GM19468 (cell line): ENCODE data around the gene SIM2.

Experiments used
- ATAC-seq: cut with Tn5 transposase; IDR thresholded peaks from one replicate; pipeline ENCODE4 v1.9.1; 2021; ENCODE audit warnings: mild to moderate bottlenecking, moderate library complexity, moderate number of reproducible peaks; ENCODE audit not compliant: unreplicated experiment; ENCODE audit errors: extremely low read depth

Gene SIM2

GRCh38 chr21:36785615-36786014 lies 86.7 kb downstream of the SIM2 start:
- no peak for ATAC-seq

DNA sequence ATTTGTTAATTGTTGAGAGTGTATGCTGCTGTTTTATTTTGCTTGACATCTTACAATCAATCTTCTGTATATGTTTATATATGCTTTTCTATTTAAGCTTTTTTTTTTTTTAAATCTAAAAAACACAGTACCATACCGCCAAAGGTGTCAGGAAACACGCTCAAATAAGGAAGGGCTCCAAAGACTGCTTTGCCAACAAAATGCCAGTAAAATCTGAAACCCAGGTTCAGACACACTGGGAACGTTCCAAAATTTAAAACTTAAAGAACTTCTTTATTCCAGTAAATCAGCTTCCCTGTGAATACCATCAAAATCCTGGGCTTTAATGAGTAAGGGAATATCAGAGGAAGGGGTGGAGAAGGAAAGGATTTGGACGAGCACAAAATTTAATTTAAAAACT lies 87.3 kb downstream of the SIM2 start:
- ATAC-seq: no peak

DNA sequence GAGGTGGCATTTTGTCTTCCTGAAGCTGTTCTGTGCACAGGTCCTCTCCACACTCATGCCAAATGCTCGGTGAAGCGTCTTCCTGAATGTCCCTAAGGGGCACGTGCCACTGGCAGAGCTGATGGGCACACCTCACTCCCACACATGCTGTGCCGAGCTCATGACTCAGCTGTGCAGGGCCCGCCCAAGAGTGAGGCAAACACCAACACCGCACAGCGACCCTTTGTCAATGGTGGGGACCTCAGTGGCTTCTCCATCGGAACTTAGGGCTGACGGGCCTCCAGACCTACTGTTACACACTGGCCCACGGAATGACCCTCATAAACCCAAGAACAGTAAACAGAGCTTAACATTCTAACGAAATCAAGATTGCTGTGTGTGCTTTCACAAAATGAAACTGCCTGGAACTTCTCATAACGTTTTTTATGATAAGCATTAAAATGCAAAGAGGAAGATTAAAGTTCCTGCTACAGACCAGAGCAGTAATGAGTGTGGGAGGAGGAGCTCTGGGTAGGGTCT lies 89.3 kb downstream of the SIM2 start:
- ATAC-seq: no peak

DNA sequence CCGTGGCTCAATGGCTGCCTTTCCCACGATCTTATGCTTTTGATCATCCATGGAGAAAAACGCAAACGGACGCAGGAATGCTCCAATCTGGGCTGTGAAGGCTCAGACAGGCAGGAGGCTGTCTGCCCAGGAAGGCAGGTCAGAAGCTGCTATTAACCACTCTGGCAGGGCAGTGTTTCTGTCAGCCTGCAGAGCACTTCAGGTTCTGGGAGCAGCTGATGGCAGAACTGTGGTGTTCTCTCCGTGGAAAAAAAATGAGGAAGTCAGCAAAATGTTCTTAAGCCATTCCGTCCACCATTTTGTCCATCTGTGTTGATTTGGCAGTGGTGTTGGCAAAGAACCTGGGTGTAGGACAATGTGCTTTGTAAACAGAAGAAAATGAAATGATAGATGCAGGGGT lies 91.7 kb downstream of the SIM2 start:
- ATAC-seq: no peak

GRCh38 chr21:36791180-36791579 lies 92.3 kb downstream of the SIM2 start:
- ATAC-seq: no peak

DNA sequence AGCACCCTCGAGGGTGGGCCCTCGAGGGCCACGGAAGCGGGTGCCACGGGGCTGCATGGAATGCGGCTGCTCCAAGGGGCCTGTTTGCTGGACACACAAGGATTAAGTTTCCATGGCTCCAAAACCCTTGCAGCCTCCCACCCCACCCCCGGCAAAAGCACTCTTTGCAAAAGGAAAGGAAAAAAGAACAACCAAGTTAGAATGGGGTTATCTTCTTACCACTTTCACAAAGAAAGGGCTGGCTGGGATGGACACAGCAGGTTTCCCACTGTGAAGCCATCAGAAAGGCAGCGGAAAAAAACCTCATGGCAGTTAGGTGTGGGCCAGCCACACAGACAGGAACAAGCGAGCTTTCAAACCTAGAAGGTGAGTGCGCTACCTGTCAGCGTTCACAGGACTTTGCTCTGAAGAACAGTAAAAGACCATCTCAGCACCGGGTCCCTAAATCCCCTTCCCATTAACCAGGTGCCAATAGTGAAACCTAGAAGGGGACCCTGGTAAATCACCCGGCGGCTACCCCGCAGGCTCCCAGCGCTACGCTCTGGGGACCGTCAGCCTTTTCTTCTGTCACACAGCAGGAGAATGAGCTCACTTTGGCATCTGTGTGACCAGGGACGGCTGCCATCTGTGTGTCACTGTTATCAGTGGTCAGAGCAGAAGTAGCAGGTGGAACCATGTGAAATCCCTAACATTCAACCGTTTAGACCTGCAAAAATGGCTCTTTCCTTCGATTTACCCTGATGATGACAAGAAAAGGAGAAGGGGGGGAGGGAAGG lies 93.0 kb downstream of the SIM2 start:
- ATAC-seq: no peak

DNA sequence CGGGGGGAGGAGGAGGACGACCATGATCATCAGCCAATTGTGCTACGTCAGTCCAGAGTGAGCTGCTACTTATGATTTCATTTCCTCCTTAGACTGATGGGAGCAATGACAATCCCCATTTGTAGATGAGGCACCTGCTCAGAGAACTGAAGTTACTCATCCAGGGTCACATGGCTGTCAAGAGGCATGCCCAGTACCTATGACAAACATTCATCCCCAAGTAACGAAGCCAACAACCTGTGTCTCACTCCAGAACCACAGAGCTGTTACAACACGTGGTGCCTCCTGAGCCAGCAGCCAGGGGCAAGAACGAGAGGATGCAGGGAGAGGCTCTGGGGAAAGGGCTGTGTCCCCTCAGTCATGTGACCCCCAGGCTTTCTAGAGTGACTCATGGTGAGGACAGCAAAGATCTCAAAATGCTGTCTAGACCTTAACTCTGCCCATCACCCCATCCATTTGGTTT lies 93.6 kb downstream of the SIM2 start:
- no peak for ATAC-seq

- ATAC-seq: no peak
Observed at GRCh38 chr21:36796070-36796469, 97.2 kb downstream of the SIM2 start.

- ATAC-seq: no peak
Observed at GRCh38 chr21:36798491-36798890, 99.6 kb downstream of the SIM2 start.
